PFSK-1 (cell line): Measurements from ENCODE around the gene NHSL2.

Source experiments
- POLR2AphosphoS5 ChIP-seq: IDR thresholded peaks from 2 replicates; pipeline ENCODE4 v1.6.1; 2012; ENCODE audit warnings: low read depth, mild to moderate bottlenecking, control low read depth, low read length, moderate library complexity
- REST ChIP-seq, 2 experiments: IDR thresholded peaks; 2 replicates each; pipeline versions ENCODE4 v1.6.1 to v1.8.0; 2011 to 2012; ENCODE audit warnings: low read depth in 2 of 2, low read length in 2 of 2, control low read depth in 1 of 2, inconsistent platforms in 1 of 2, mild to moderate bottlenecking in 1 of 2, moderate library complexity in 1 of 2; ENCODE audit not compliant: insufficient read depth in 1 of 2

GRCh38 chrX:71922686-71923085 is 12.0 kb downstream of the NHSL2 start:
- TF ChIP-seq REST (IDR thresholded peaks at IDR 0.05; ENCODE audit: insufficient read depth in 1 of 2, low read depth in 2 of 2, low read length in 2 of 2) (no peak), POLR2AphosphoS5 (no peak)
